ENCODE measurements around the gene NPW.
A peak's percentile ranks its signal among the peaks of the same experiment; 100 is the strongest.

NPW gene

GRCh38 chr16:2056681-2057407, 37.3 kb downstream of the NPW start:
- TF ChIP-seq TSHZ2 (CRISPR knock-in tag; IDR thresholded peaks at IDR 0.05), result no peak
- TF ChIP-seq OSR1 (CRISPR knock-in tag; IDR thresholded peaks at IDR 0.05), result no peak
- TF ChIP-seq PATZ1 (CRISPR knock-in tag; IDR thresholded peaks at IDR 0.05; ENCODE audit: borderline replicate concordance), result no peak
- no peak for TF ChIP-seq CSRNP3 (CRISPR knock-in tag; IDR thresholded peaks at IDR 0.05)
- no peak for TF ChIP-seq CSDC2 (CRISPR knock-in tag; IDR thresholded peaks at IDR 0.05)
- TF ChIP-seq ZFP30 (CRISPR knock-in tag; IDR thresholded peaks at IDR 0.05), result no peak
- no peak for TF ChIP-seq ZNF565 (CRISPR knock-in tag; conservative IDR thresholded peaks at IDR 0.05; ENCODE audit: low read depth)
- TF ChIP-seq ISL1 (CRISPR knock-in tag; IDR thresholded peaks at IDR 0.05), result no peak
- TF ChIP-seq GLIS3 (CRISPR knock-in tag; IDR thresholded peaks at IDR 0.05), result no peak
- no peak for TF ChIP-seq TOX (CRISPR knock-in tag; IDR thresholded peaks at IDR 0.05; ENCODE audit: borderline replicate concordance)
- TF ChIP-seq CREB5 (CRISPR knock-in tag; IDR thresholded peaks at IDR 0.05; ENCODE audit: low read depth), result no peak
- no peak for TF ChIP-seq ZC3H10 (CRISPR knock-in tag; IDR thresholded peaks at IDR 0.05)
- no peak for TF ChIP-seq ZNF70 (CRISPR knock-in tag; IDR thresholded peaks at IDR 0.05)
- TF ChIP-seq RARB (CRISPR knock-in tag; IDR thresholded peaks at IDR 0.05), result no peak
- TF ChIP-seq SNAI2 (CRISPR knock-in tag; IDR thresholded peaks at IDR 0.05), result no peak
- no peak for TF ChIP-seq POU6F1 (CRISPR knock-in tag; IDR thresholded peaks at IDR 0.05; ENCODE audit: borderline replicate concordance, low read depth)
- ATAC-seq, result peak; percentile 64

GRCh38 chr16:2057438-2057837, 37.9 kb downstream of the NPW start:
- no peak for ATAC-seq
- TF ChIP-seq ZFP30 (CRISPR knock-in tag; IDR thresholded peaks at IDR 0.05), result no peak
- no peak for TF ChIP-seq PATZ1 (CRISPR knock-in tag; IDR thresholded peaks at IDR 0.05; ENCODE audit: borderline replicate concordance)
- TF ChIP-seq GLIS3 (CRISPR knock-in tag; IDR thresholded peaks at IDR 0.05), result no peak
- TF ChIP-seq SNAI2 (CRISPR knock-in tag; IDR thresholded peaks at IDR 0.05), result no peak
- no peak for TF ChIP-seq ESRRG (CRISPR knock-in tag; IDR thresholded peaks at IDR 0.05)
- no peak for TF ChIP-seq CSDC2 (CRISPR knock-in tag; IDR thresholded peaks at IDR 0.05)
- no peak for TF ChIP-seq TSHZ2 (CRISPR knock-in tag; IDR thresholded peaks at IDR 0.05)
- no peak for TF ChIP-seq BACH2 (CRISPR knock-in tag; IDR thresholded peaks at IDR 0.05; ENCODE audit: borderline replicate concordance)
- no peak for TF ChIP-seq POU6F1 (CRISPR knock-in tag; IDR thresholded peaks at IDR 0.05; ENCODE audit: borderline replicate concordance, low read depth)
